Progenitor cell of endocrine pancreas (in vitro differentiated cells): Measurements from ENCODE around the gene LILRB4. TPM values are rescaled to one million over a fixed set of nuclear protein-coding genes. Genes with fewer than 3 reads are reported as not detected.
"Not testable (repeated sequence)": the region's sequence is repeated elsewhere in the genome, so short reads cannot be mapped to it uniquely, and the experiment has no call there.

Source experiments
- DNase-seq: peaks from one replicate; pipeline ENCODE4 v3.0.0; 2021; ENCODE audit warnings: low spot score; ENCODE audit not compliant: unreplicated experiment
- H3K27ac Mint-ChIP-seq: 2 replicates; pipeline ENCODE4 v1.8.0; 2021; ENCODE audit warnings: mild to moderate bottlenecking, moderate library complexity, mixed read lengths
- H3K27me3 Mint-ChIP-seq: 2 replicates; pipeline ENCODE4 v1.8.0; 2021; ENCODE audit warnings: mixed read lengths
- H3K36me3 Mint-ChIP-seq: 2 replicates; pipeline ENCODE4 v1.8.0; 2022; ENCODE audit warnings: mixed read lengths; ENCODE audit not compliant: insufficient read depth
- H3K4me1 Mint-ChIP-seq: 2 replicates; pipeline ENCODE4 v1.8.0; 2021; ENCODE audit warnings: low read depth, mixed read lengths
- H3K4me3 Mint-ChIP-seq: 2 replicates; pipeline ENCODE4 v1.8.0; 2021; ENCODE audit warnings: low read depth, mild to moderate bottlenecking, moderate library complexity, mixed read lengths
- H3K9me3 Mint-ChIP-seq: 2 replicates; pipeline ENCODE4 v1.8.0; 2021; ENCODE audit warnings: low read depth, mixed read lengths
- CTCF ChIP-seq: fragments of 200-600 bp; sonication (generic); IDR thresholded peaks from one replicate; pipeline ENCODE4 v1.5.0; 2021; ENCODE audit warnings: antibody characterized with exemption, mild to moderate bottlenecking; ENCODE audit not compliant: unreplicated experiment
- microRNA-seq: library from miRNA; unstranded; fragments of <30 nt; microRNA quantifications from one replicate; pipeline ENCODE4 v1.1.0, GENCODE V29; 2020; ENCODE audit warnings: borderline number of aligned reads; ENCODE audit not compliant: unreplicated experiment
- total RNA-seq: library from RNA; stranded (reverse); gene quantifications from 2 replicates; pipeline ENCODE4 v1.2.1, GENCODE V29; 2021

The LILRB4 gene
- total RNA-seq, 1 donor from 2014 or later = not detected

GRCh38 chr19:54704928-54705327, 42.1 kb downstream of the LILRB4 start:
- Mint-ChIP-seq H3K27ac (no peak overlapping the region), H3K4me3 (no peak overlapping the region), H3K4me1 (no peaks in the 10 kb centered on the region), H3K9me3 (peaks cover 60% of the 10 kb centered on the region), H3K36me3 (peaks cover 12% of the 10 kb centered on the region), H3K27me3 (no peaks in the 10 kb centered on the region)
- TF ChIP-seq CTCF = no peak
- DNase-seq = no peak

GRCh38 chr19:54707962-54708361, 45.2 kb downstream of the LILRB4 start:
- no peaks in the 10 kb centered on the region for H3K27me3 Mint-ChIP-seq
- no peaks in the 10 kb centered on the region for H3K4me1 Mint-ChIP-seq
- DNase-seq = no peak
- no peak overlapping the region for H3K27ac Mint-ChIP-seq
- no peak overlapping the region for H3K4me3 Mint-ChIP-seq
- peaks cover 7% of the 10 kb centered on the region for H3K36me3 Mint-ChIP-seq
- peaks cover 40% of the 10 kb centered on the region for H3K9me3 Mint-ChIP-seq
- no peak for TF ChIP-seq CTCF

GRCh38 chr19:54708781-54709180, 46.0 kb downstream of the LILRB4 start:
- no peak for TF ChIP-seq CTCF

GRCh38 chr19:54709212-54709948, 46.6 kb downstream of the LILRB4 start:
- Mint-ChIP-seq H3K9me3 (peaks cover 33% of the 10 kb centered on the region), H3K27ac (no peak overlapping the region), H3K36me3 (peaks cover 4% of the 10 kb centered on the region), H3K4me1 (no peaks in the 10 kb centered on the region), H3K4me3 (no peak overlapping the region), H3K27me3 (no peaks in the 10 kb centered on the region)
- TF ChIP-seq CTCF = no peak
- no peak for DNase-seq

More at GRCh38 chr19:54708781-54709180, 46.0 kb downstream of the LILRB4 start:
- H3K36me3 Mint-ChIP-seq = peaks cover 7% of the 10 kb centered on the region
- no peak overlapping the region for H3K4me3 Mint-ChIP-seq
- peaks cover 36% of the 10 kb centered on the region for H3K9me3 Mint-ChIP-seq
- no peaks in the 10 kb centered on the region for H3K27me3 Mint-ChIP-seq
- H3K27ac Mint-ChIP-seq = no peak overlapping the region
- DNase-seq = no peak
- no peaks in the 10 kb centered on the region for H3K4me1 Mint-ChIP-seq

GRCh38 chr19:54709956-54710355, 47.2 kb downstream of the LILRB4 start:
- H3K4me1 Mint-ChIP-seq, H3K27ac Mint-ChIP-seq, H3K36me3 Mint-ChIP-seq, H3K4me3 Mint-ChIP-seq, DNase-seq, H3K27me3 Mint-ChIP-seq: not testable (repeated sequence)
- peaks cover 27% of the 10 kb centered on the region for H3K9me3 Mint-ChIP-seq

Small RNA genes within 50 kb of the gene (microRNA-seq; reads per million reads assigned to microRNA genes)
- gene MIR8061 = not detected

Other genes with a start within 250 kb of the LILRB4 start
- gene TTYH1, start 247.5 kb upstream of the LILRB4 start, total RNA-seq = 133 and 144 TPM in 2 replicates
- gene LENG8, start 213.8 kb upstream of the LILRB4 start, total RNA-seq = 188 and 210 TPM in 2 replicates
- 0.72 and 0.75 TPM in 2 replicates for gene LENG9, start 199.2 kb upstream of the LILRB4 start, total RNA-seq
- 1.6 and 2.1 TPM in 2 replicates for gene CDC42EP5, start 189.7 kb upstream of the LILRB4 start, total RNA-seq
- gene LAIR2, start 160.2 kb upstream of the LILRB4 start, total RNA-seq = not detected in 2 replicates
- not detected in 2 replicates for gene LILRA2, start 89.2 kb upstream of the LILRB4 start, total RNA-seq
- not detected in 2 replicates for gene LILRA1, start 69.4 kb upstream of the LILRB4 start, total RNA-seq
- not detected in 2 replicates for gene LILRB1, start 32.5 kb upstream of the LILRB4 start, total RNA-seq
- gene KIR3DL3, start 61.5 kb downstream of the LILRB4 start, total RNA-seq = not detected in 2 replicates
- gene KIR2DL3, start 75.5 kb downstream of the LILRB4 start, total RNA-seq = not detected in 2 replicates
- gene KIR2DL1, start 106.8 kb downstream of the LILRB4 start, total RNA-seq = not detected in 2 replicates
- gene KIR2DL4, start 140.6 kb downstream of the LILRB4 start, total RNA-seq = not detected in 2 replicates
- not detected in 2 replicates for gene KIR3DL1, start 153.5 kb downstream of the LILRB4 start, total RNA-seq
- gene KIR2DS4, start 169.7 kb downstream of the LILRB4 start, total RNA-seq = not detected in 2 replicates
- gene KIR3DL2, start 187.5 kb downstream of the LILRB4 start, total RNA-seq = not detected in 2 replicates
- gene FCAR, start 211.2 kb downstream of the LILRB4 start, total RNA-seq = not detected in 2 replicates
- not detected in 2 replicates for gene NCR1, start 243.2 kb downstream of the LILRB4 start, total RNA-seq